Caco-2 (cell line): ENCODE results near the gene CTNNA2. TPM values are rescaled to one million over a fixed set of nuclear protein-coding genes. Genes with fewer than 3 reads are reported as not detected.

Experiments
- BruUV-seq: library from RNA; stranded (reverse); fragments of 400-500 nt; replicated peaks from 2 replicates; lab custom pipeline; 2021; lab: Mats Ljungman, UMichigan
- CTCF ChIA-PET: fragments of 300-600 bp; sonication (Branson Sonifier 250); formaldehyde crosslinking; loops from one replicate; lab custom pipeline; 2022; ENCODE audit warnings: antibody characterized with exemption; lab: Charles Lee
- POLR2A ChIA-PET: fragments of 300-600 bp; sonication (Branson Sonifier 250); formaldehyde crosslinking; loops from one replicate; lab custom pipeline; 2022; ENCODE audit warnings: antibody characterized with exemption; lab: Charles Lee
- DNase-seq, 2 experiments: peaks; one replicate each; pipeline versions ENCODE4 v3.0.0 to v3.0.0-alpha.2; 2020 to 2022
- H3K27me3 ChIP-seq: replicated peaks from 2 replicates; pipeline ENCODE4 v1.6.0; 2011; ENCODE audit warnings: low read length; ENCODE audit not compliant: control insufficient read depth, insufficient read depth
- H3K36me3 ChIP-seq: 2 replicates; pipeline ENCODE4 v1.5.1; 2011; ENCODE audit warnings: low read length; ENCODE audit not compliant: control insufficient read depth, insufficient read depth
- H3K4me1 ChIP-seq: fragments of 250-450 bp; sonication (Bioruptor Pico); 2 replicates; pipeline ENCODE4 v1.5.1; 2020; ENCODE audit warnings: mild to moderate bottlenecking
- H3K4me3 ChIP-seq: 2 replicates; pipeline ENCODE4 v1.5.1; 2011; ENCODE audit warnings: low read depth, mild to moderate bottlenecking, control low read depth, low read length
- H3K9me3 ChIP-seq: fragments of 250-450 bp; sonication (Bioruptor Pico); 2 replicates; pipeline ENCODE4 v1.5.1; 2020; ENCODE audit warnings: mild to moderate bottlenecking, moderate library complexity
- H3K27ac Mint-ChIP-seq: one replicate; pipeline ENCODE4 v1.8.0; 2022; ENCODE audit warnings: mixed read lengths; ENCODE audit not compliant: unreplicated experiment
- H3K27me3 Mint-ChIP-seq: one replicate; pipeline ENCODE4 v1.8.0; 2022; ENCODE audit warnings: mixed read lengths; ENCODE audit not compliant: insufficient read depth, unreplicated experiment
- H3K36me3 Mint-ChIP-seq: one replicate; pipeline ENCODE4 v1.8.0; 2022; ENCODE audit warnings: mild to moderate bottlenecking, mixed read lengths; ENCODE audit not compliant: insufficient read depth, unreplicated experiment
- H3K4me1 Mint-ChIP-seq: one replicate; pipeline ENCODE4 v1.8.0; 2022; ENCODE audit warnings: low read depth, mixed read lengths; ENCODE audit not compliant: unreplicated experiment
- H3K4me3 Mint-ChIP-seq: one replicate; pipeline ENCODE4 v1.8.0; 2022; ENCODE audit warnings: mild to moderate bottlenecking, moderate library complexity, mixed read lengths; ENCODE audit not compliant: unreplicated experiment
- H3K9me3 Mint-ChIP-seq: one replicate; pipeline ENCODE4 v1.8.0; 2022; ENCODE audit warnings: mixed read lengths; ENCODE audit not compliant: unreplicated experiment
- intact Hi-C: fragments of 100-400 bp; cut with micrococcal nuclease; formaldehyde crosslinking; loops from one replicate; pipeline ENCODE4 v1.10.0; 2022; ENCODE audit not compliant: unreplicated experiment
- total RNA-seq: library from RNA; stranded (reverse); gene quantifications from 2 replicates; pipeline ENCODE4 v1.2.3, GENCODE V29; 2022
- TF ChIP-seq, protein P1 (sequence below), 2 experiments: fragments of 200-600 bp in 1 of 2; IDR thresholded peaks; 1 replicate in 1 of 2; 2 replicates in 1 of 2; pipeline versions ENCODE4 v1.5.1 to v1.8.0; 2011 to 2022; ENCODE audit warnings: antibody characterized with exemption in 1 of 2, control low read depth in 1 of 2, inconsistent platforms in 1 of 2, low read depth in 1 of 2, low read length in 1 of 2, mild to moderate bottlenecking in 1 of 2, moderate library complexity in 1 of 2; ENCODE audit not compliant: insufficient read depth in 1 of 2, severe bottlenecking in 1 of 2, unreplicated experiment in 1 of 2

Gene CTNNA2
- total RNA-seq, 1 experiment from 2014 or later, result not detected

DNA sequence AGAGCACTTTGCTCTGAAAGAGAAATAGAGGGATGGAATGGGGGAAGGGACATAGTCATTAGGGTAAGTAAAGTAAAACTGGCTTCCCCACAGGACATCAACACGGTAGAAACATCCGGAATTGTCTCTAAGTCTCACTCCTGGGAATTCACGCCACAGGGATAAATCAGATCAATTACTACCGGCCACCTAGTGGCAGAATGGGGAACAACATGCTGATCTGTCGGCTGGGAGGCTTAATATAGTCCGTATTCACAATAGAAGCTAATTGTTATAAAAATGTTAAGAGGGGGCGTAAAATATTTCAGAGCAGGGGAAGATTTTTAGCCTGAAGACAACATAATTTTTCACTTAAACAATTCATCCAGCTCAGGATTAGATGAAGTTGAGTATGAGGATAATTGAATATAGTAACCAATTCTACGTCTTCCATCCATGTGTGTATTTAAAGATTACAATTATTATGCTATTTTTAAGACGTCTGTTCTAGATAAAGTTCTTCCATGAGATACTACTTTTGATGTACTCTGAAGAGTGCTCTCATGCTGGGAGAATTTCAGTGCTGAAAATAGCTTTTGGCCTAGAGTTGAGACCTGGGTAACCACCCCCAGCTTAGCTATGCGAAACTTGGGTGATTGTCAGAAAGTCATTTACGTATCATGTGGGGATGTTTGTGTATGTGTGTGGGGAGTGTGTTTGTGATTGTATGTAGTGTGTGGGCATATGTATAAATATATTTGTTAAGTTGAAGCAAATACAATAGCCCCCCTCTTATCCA, 726.0 kb downstream of the CTNNA2 start:
- Mint-ChIP-seq H3K27ac (no peak overlapping the region), H3K27me3 (no peaks in the 10 kb centered on the region), H3K9me3 (no peaks in the 10 kb centered on the region), H3K36me3 (no peaks in the 10 kb centered on the region), H3K4me3 (no peak overlapping the region), H3K4me1 (no peaks in the 10 kb centered on the region)
- H3K9me3 ChIP-seq, result no peaks in the 10 kb centered on the region
- CTCF ChIA-PET, result interaction anchor here (0.6 to 1.3 kb wide), 6 partner anchors 11 to 165 kb away, joined by 3 to 10 read pairs (median 4); no protein-coding TSS in a partner anchor
- DNase-seq, result peak; percentile 39 to 63
- intact Hi-C loops, result loop anchor here (1.0 kb wide), 4 partner anchors 40 to 166 kb away; no protein-coding TSS in a partner anchor
- POLR2A ChIA-PET, result no interaction called here
- H3K4me1 ChIP-seq, result no peaks in the 10 kb centered on the region
- H3K27me3 ChIP-seq, result no peaks in the 10 kb centered on the region
- H3K36me3 ChIP-seq, result no peaks in the 10 kb centered on the region
- no TSS peak for BruUV-seq
- H3K4me3 ChIP-seq, result no peak overlapping the region
- TF ChIP-seq, protein P1, sequence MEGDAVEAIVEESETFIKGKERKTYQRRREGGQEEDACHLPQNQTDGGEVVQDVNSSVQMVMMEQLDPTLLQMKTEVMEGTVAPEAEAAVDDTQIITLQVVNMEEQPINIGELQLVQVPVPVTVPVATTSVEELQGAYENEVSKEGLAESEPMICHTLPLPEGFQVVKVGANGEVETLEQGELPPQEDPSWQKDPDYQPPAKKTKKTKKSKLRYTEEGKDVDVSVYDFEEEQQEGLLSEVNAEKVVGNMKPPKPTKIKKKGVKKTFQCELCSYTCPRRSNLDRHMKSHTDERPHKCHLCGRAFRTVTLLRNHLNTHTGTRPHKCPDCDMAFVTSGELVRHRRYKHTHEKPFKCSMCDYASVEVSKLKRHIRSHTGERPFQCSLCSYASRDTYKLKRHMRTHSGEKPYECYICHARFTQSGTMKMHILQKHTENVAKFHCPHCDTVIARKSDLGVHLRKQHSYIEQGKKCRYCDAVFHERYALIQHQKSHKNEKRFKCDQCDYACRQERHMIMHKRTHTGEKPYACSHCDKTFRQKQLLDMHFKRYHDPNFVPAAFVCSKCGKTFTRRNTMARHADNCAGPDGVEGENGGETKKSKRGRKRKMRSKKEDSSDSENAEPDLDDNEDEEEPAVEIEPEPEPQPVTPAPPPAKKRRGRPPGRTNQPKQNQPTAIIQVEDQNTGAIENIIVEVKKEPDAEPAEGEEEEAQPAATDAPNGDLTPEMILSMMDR (IDR thresholded peaks at IDR 0.05; ENCODE audit: insufficient read depth in 1 of 2, low read depth in 1 of 2, low read length in 1 of 2, severe bottlenecking in 1 of 2, unreplicated experiment in 1 of 2), result peak; percentile 65 to 83

DNA sequence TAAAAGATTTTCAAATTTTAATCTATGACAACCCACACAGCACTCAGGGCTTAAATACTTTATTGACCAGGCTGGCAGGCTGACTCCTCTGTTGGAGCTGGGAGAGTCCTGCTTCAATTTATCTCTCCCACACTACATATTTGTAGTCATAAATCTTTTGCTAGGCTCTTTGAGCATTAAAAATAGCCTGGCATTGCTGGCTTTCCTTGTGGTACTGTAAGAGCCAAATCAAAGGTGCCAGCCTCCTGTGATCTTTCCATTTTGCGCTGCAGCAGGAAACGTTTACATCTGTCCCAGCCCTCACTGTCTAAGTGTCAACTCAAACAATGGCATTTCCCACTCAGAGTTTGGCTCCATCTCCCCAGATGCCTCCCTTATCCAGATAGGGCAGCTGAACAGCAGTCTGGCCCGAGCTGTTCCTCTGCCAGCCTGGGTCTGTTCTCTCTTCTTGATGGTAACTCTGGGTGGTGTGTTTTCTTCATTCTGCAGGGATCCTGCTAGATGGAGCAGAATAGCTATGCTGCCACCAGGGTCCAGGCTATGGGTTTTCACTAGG, 729.6 kb downstream of the CTNNA2 start:
- ChIA-PET POLR2A (no interaction called here), CTCF (no interaction called here)
- Histone ChIP-seq H3K9me3 (no peaks in the 10 kb centered on the region), H3K36me3 (no peaks in the 10 kb centered on the region), H3K4me3 (no peak overlapping the region), H3K4me1 (no peaks in the 10 kb centered on the region), H3K27me3 (no peaks in the 10 kb centered on the region)
- no peak for DNase-seq
- no peaks in the 10 kb centered on the region for H3K9me3 Mint-ChIP-seq
- H3K4me1 Mint-ChIP-seq, result peaks cover 7% of the 10 kb centered on the region
- no peak overlapping the region for H3K4me3 Mint-ChIP-seq
- intact Hi-C loops, result no loop called here
- H3K27ac Mint-ChIP-seq, result no peak overlapping the region
- no peaks in the 10 kb centered on the region for H3K36me3 Mint-ChIP-seq
- TF ChIP-seq, protein P1 (IDR thresholded peaks at IDR 0.05; ENCODE audit: insufficient read depth in 1 of 2, low read depth in 1 of 2, low read length in 1 of 2, severe bottlenecking in 1 of 2, unreplicated experiment in 1 of 2), result no peak
- no TSS peak for BruUV-seq
- H3K27me3 Mint-ChIP-seq, result no peaks in the 10 kb centered on the region

DNA sequence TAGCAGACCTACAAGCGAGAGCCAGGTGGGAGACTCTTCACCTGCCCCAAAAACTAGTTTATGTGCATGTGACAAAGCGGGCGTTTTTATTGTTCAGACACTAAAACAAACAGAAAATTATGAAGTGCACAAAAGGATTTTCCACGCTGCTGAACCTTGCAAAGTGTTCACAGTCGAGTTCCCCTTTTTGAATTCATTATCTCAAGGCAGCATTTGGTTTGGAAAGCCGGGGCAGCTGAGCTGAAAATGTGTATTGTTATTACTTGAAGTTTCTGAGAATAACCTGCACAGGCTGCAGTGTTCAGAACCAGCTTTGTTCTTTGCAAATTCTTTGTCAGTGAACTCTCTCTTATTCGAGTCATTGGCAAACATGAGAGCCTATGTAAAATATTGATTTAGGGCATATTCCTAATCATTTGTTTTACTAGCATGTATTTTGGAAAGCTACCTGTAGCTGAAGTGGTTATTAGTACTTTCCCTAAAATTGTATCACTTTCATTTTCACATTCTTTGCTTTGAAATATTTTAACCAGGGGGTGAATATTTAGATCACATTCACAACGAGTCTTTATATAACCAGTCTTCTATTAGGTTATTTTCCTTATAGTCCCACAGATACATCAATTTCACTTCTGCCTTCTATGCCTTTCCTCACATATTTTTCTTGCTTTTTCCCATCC, 732.2 kb downstream of the CTNNA2 start:
- H3K27ac Mint-ChIP-seq, result no peak overlapping the region
- Histone ChIP-seq H3K9me3 (no peaks in the 10 kb centered on the region), H3K36me3 (no peaks in the 10 kb centered on the region), H3K4me1 (no peaks in the 10 kb centered on the region), H3K27me3 (no peaks in the 10 kb centered on the region), H3K4me3 (no peak overlapping the region)
- no peak overlapping the region for H3K4me3 Mint-ChIP-seq
- ChIA-PET POLR2A (no interaction called here), CTCF (no interaction called here)
- H3K9me3 Mint-ChIP-seq, result peaks cover 4% of the 10 kb centered on the region
- no TSS peak for BruUV-seq
- intact Hi-C loops, result no loop called here
- no peaks in the 10 kb centered on the region for H3K36me3 Mint-ChIP-seq
- H3K27me3 Mint-ChIP-seq, result no peaks in the 10 kb centered on the region
- no peak for DNase-seq
- H3K4me1 Mint-ChIP-seq, result peaks cover 7% of the 10 kb centered on the region
- TF ChIP-seq, protein P1 (IDR thresholded peaks at IDR 0.05; ENCODE audit: insufficient read depth in 1 of 2, low read depth in 1 of 2, low read length in 1 of 2, severe bottlenecking in 1 of 2, unreplicated experiment in 1 of 2), result no peak
